GOT3 (cell line): Measurements from ENCODE around the gene KLF6.
"Not testable (repeated sequence)": the region's sequence is repeated elsewhere in the genome, so short reads cannot be mapped to it uniquely, and the experiment has no call there.

ENCODE experiments used
- DNase-seq: peaks from one replicate; lab custom pipeline; 2025; ENCODE audit warnings: mixed read lengths; lab: John Stamatoyannopoulos, UW

KLF6 gene

GRCh38 chr10:3756360-3756740 is 28.7 kb downstream of the KLF6 start:
- DNase-seq = no peak

DNA sequence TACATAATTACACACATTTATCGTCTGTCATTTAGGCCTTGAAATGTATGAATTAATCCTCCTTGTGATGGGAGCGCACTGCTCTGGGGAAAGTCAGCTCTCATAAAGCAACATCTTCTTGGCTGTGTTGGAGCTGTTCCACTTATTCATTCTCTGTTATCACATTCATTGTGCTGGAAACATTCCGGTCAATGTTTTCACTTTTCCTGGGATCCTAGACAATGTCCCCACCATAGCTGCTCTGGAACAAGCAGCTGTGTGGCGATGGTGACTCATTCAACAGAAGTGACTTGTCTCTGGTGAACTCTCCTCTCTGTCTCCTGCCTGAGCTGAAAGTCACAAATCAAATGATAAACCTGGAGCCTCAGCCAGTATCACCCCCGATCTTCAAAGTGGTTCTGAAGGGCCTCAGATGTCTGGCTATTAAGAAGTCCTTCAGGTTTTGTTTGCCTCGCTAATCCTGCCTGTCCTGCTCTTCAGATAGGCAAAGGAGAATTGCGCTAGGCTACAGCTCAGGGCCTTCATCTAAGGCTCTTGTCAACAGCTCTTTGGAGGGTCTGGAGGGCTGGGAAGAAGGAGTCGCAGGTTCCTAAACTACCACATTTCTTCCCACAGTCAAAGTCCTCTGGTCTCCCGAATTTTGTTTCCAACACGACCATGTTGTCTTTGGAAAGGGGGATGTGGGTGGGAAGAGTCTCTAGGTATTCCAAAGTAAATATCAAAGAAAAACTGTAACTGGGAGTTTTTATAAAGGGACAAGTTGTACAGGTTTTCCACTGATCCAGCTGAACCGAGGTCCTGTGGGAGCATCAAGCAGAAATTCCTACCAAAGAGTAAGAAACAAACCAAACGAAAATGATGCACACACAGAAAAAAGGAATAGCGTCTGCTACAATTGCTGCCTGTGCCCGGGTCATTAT is 29.3 kb downstream of the KLF6 start:
- no peak for DNase-seq

DNA sequence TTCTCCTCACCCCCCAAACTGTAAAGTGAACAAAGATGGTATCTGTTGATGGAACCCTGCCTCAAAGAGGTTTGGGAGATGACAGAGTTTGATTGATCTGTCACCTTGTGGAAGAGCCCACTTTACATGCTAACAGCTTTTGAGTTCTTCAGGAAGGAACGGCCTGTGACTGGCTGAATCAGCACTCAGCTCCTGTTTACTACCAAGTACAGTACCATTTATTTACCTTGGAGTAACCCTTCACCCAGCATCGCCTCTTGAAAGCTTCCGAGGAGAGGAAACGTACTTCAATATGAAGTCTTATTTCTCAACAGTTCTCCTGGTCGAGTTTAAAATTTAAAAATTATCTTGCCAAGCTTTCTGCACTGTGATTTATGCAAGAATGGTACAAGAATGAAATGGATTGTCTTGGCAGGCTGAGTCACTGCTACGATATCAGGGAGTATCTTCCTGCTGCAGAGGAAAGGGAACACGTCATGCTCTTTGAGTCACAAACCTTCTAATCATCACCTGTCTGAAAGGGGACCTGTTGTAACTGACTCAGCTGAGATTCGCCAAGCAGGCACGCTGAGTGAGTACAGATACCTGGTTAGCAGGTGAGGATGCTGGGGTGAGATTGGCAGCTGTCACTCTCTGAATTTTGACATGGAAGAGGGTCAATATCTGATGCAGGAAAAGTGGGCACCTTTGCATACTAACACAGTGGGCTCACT is 30.1 kb downstream of the KLF6 start:
- DNase-seq = no peak

DNA sequence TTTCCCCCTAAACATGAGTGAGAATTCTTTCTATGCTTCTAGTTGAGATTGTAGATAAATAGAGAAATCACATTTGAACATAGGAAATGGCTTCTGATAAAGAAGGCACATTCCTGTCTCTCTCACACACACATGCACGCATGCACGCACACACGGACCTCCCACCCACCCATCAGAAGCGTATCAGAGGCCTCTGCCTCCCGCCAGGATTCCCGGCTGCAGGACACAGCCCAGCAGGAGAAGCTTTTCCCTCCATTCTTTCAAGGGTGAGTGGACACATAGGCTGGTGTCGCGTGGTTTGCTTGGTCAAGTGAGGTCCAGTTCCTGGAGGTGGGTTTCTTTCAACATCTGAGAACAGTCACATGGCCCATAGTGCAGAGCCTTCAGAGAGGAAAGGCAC is 34.2 kb downstream of the KLF6 start:
- DNase-seq = no peak

DNA sequence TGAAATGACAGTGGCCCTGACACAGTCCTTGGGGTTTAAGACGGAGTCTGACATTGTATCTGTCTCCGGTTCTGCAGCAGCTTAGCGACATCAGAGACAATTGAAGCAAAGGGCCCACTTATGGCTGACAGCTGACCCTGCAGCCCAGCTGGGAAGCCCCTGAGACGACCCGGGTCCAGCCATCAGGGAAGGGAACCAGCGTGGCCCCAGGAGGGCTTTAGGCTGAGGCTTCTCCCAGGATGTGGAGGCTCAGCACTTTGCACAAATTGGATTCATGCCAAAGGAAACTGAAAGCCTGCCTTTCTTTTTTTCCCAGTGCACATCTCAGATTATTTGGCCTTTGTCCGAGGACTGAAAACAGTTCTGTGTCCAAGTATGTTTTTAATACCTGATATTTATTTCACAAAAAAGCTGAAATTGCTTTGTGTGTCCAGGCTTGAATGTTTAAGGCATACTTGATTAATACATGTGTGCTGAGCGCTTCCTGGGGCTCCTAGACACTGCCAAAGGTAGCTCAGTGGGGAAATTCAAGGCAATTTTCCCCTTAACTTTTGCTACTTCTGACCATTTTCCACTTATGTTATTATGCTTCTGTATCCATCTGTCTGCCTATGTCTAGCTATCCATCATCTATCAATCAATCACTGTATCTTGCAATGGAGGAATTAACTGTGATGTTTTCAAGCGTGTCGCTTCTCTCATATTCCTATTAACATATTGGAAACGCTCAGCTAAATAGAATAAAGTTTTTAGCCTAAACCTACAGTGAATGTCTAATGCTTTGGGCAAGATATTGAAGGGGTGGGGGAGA is 34.8 kb downstream of the KLF6 start:
- no peak for DNase-seq

- DNase-seq = no peak
Observed at GRCh38 chr10:3749600-3749999, 35.4 kb downstream of the KLF6 start.

DNA sequence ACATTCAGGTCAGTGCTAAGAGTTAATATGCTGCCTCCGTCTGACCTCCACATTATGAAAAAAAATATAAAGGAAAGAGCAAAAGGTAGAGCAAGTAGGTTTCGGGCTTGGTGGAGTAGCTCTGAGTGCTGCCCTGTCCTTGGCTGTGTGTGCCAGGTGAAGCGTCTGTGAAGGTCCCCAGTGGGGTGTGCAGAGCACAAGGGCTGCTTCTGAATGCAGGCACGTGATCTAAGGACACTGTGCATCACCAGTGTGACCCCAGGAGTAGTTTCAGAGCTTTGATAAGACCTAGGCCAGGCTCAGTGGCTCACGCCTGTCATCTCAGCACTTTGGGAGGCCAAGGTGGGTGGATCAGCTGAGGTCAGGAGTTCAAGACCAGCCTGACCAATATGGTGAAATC is 36.0 kb downstream of the KLF6 start:
- DNase-seq = no peak

DNA sequence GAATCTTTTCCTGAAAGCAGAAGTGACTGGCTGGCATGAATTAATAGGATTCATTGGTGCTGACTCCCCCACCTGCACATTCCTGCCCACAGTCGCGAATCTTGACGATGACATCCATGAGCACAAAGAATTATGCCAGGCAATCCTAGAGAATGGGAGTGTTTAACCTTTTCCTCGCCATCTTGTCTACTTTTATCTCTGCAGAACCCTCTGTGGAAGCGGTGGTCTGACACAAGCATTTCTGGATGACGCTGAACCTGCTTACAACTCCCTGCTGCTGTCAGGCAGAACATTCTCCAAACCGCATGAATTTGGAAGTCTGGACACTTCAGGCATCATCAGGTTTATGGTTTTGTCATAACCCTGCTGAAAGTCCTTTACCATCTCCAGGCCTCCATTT is 36.5 kb downstream of the KLF6 start:
- no peak for DNase-seq

- DNase-seq = no peak
Observed at GRCh38 chr10:3747984-3748383, 37.0 kb downstream of the KLF6 start.

- no peak for DNase-seq
Observed at GRCh38 chr10:3747248-3747960, 37.6 kb downstream of the KLF6 start.

DNA sequence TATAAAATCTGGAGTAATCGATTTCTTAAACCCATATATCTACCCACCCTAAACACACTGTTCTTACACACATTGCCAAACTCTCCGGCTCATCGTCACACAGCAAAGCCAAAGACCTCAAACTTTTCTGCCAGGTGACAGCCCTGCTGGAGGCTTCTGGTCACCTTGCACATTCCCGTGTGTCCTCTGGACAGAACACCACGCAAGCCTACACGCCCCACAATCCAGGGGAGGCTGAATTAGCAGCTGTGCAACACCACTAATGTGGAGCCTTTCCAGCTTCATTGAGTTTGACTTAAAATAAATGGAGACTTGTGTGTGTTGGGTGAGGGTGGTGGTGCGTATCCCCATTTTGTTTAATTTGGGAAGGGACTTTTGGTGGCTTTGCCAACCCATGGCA is 38.4 kb downstream of the KLF6 start:
- DNase-seq = no peak

- DNase-seq = no peak
Observed at GRCh38 chr10:3745521-3745920, 39.5 kb downstream of the KLF6 start.

DNA sequence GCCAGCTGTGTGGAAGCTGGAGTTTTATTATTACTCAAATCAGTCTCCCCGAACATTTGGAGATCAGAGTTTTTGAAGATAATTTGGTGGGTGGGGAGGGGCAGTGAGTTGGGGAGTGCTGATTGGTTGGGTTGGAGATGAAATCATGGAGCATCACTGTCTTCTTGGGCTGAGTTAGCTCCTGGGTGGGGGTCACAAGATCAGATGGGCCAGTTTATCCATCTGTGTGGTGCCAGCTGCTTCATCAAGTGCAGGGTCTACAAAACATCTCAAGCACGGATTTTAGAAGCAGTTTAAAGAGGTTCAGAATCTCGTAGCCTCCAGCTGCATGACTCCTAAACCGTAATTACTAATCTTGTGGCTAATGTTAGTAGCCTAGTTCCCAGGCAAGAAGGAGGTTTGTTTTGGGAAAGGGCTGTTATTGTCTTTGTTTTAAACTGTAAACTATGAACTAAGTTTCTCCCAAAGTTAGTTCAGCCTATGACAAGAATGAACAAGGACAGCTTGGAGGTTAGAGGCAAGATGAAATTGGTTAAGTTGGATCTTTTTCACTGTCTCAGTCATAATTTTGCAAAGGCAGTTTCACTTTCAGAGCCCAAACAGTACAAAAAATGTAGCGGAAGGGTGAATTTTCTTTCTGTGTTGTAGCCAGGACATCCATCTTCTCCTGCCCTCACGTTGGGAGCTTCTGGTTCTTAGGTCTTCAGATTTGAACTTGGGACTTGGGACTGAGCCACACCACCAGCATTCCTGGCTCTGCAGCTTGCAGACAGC is 43.1 kb downstream of the KLF6 start:
- no peak for DNase-seq

- no peak for DNase-seq
Observed at GRCh38 chr10:3740157-3740871, 44.7 kb downstream of the KLF6 start.

DNA sequence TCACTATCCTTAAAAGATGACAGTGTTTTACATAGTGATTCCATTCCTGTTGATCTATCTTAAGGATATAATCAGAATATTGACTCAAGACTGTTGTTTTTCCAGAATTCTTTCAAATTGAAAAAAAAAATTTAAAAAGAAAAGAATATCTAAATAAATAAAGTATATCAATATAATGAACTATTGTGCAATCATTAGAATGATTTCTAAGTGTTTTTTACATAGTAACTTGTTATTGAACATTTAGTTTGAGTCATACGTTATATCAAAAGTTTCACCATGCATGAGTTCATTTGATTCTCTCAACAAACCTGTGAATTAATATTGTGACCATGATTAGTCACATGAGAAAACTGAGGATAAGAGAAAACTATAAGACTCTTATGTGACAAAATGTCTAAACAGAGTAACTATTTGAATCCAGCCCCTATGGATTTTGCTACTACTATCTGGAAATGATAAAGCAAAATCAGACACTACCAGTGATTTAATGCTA is 46.1 kb downstream of the KLF6 start:
- no peak for DNase-seq

GRCh38 chr10:3737864-3738263 is 47.1 kb downstream of the KLF6 start:
- DNase-seq = no peak

- no peak for DNase-seq
Observed at GRCh38 chr10:3735175-3735574, 49.8 kb downstream of the KLF6 start.

DNA sequence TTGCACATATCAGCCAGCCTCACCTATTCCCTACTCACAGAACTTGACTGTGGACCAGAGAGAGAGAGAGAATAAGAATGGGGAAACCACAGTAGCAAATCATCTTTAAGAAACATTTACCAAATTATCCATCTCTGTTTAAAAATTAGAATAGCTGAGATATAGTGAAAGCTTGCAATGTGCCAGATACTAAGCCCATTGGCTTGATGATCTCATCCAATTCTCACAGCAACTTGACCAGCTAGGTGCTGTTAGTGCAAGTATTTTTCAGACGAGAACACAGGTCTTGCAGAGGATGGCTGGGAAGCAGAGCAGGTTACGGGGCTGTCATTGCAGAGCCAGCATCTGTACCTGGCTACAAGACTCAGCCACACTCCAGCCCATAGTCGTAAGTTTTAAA is 50.9 kb downstream of the KLF6 start:
- DNase-seq = no peak

- not testable (repeated sequence) for DNase-seq
Observed at GRCh38 chr10:3732183-3732582, 52.8 kb downstream of the KLF6 start.

GRCh38 chr10:3729397-3729976 is 55.5 kb downstream of the KLF6 start:
- DNase-seq = no peak
